HepG2 (cell line): ENCODE measurements around the gene MAFF. TPM values are rescaled to one million over a fixed set of nuclear protein-coding genes. Genes with fewer than 3 reads are reported as not detected.
"Not testable (repeated sequence)": the region's sequence is repeated elsewhere in the genome, so short reads cannot be mapped to it uniquely, and the experiment has no call there.

ENCODE experiments used
- ATAC-seq: fragments of 200-7000 bp; cut with Tn5 transposase; 3 replicates; pipeline ENCODE4 v1.9.1; 2020; ENCODE audit warnings: mild to moderate bottlenecking, moderate library complexity
- BruUV-seq: library from RNA; stranded (reverse); fragments of 400-500 nt; replicated peaks from 2 replicates; lab custom pipeline; 2021; lab: Mats Ljungman, UMichigan
- CTCF ChIA-PET: fragments of 300-600 bp; formaldehyde crosslinking; extraction: SDS; loops from one replicate; lab custom pipeline; 2021; ENCODE audit warnings: low total read pairs, inconsistent platforms, low intra/inter-chr PET ratio; lab: Yijun Ruan, JAX
- POLR2A ChIA-PET: fragments of 350-600 bp; sonication (Branson Sonifier 250); formaldehyde crosslinking; loops from one replicate; lab custom pipeline; 2020; ENCODE audit warnings: antibody characterized with exemption, inconsistent platforms; lab: Yijun Ruan, JAX
- DNase-seq: peaks from one replicate; pipeline ENCODE4 v3.0.0-alpha.2; 2015; ENCODE audit warnings: low spot score
- FAIRE-seq: peaks from 3 replicates; lab custom pipeline; 2011; peaks lifted over from hg19 to GRCh38; lab: Jason Lieb, UNC
- H2AFZ ChIP-seq: one replicate; pipeline ENCODE4 v1.6.1; 2011; ENCODE audit warnings: low read length, inconsistent platforms
- H3K27ac ChIP-seq: fragments of 300-600 bp; 3 replicates; pipeline ENCODE4 v1.8.0; 2011; ENCODE audit warnings: mixed run types, mild to moderate bottlenecking, mixed read lengths, low read length, inconsistent platforms; ENCODE audit not compliant: insufficient read depth; ENCODE audit errors: extremely low read length
- H3K27me3 ChIP-seq, 2 experiments: fragments of 200-600 bp in 1 of 2; 2 replicates in 1 of 2; 3 replicates in 1 of 2; pipeline versions ENCODE4 v1.6.0 to v1.8.0; 2011; ENCODE audit warnings: low read length in 2 of 2, mild to moderate bottlenecking in 2 of 2, moderate library complexity in 2 of 2, inconsistent platforms in 1 of 2; ENCODE audit not compliant: insufficient read depth in 2 of 2, control insufficient read depth in 1 of 2
- H3K36me3 ChIP-seq, 2 experiments: fragments of 200-600 bp in 1 of 2; replicated peaks in 1 of 2; 2 replicates in 1 of 2; 3 replicates in 1 of 2; pipeline versions ENCODE4 v1.5.1 to v1.8.0; 2011; ENCODE audit warnings: low read length in 2 of 2, inconsistent platforms in 1 of 2; ENCODE audit not compliant: insufficient read depth in 2 of 2, control insufficient read depth in 1 of 2
- H3K4me1 ChIP-seq: 2 replicates; pipeline ENCODE4 v1.5.1; 2012; ENCODE audit warnings: low read length, inconsistent platforms; ENCODE audit not compliant: insufficient read depth
- H3K4me2 ChIP-seq: 2 replicates; pipeline ENCODE4 v1.6.0; 2011; ENCODE audit warnings: low read depth, low read length, inconsistent platforms
- H3K4me3 ChIP-seq, 3 experiments: fragments of 200-600 bp in 1 of 3; sonication (generic), shearing (Covaris generic) in 1 of 3; replicated peaks in 1 of 3; 2 replicates each; pipeline ENCODE4 v1.5.1; 2011 to 2016; ENCODE audit warnings: low read length in 3 of 3, inconsistent platforms in 2 of 3, low read depth in 2 of 3, mild to moderate bottlenecking in 2 of 3, control low read depth in 1 of 3, mixed read lengths in 1 of 3; ENCODE audit not compliant: insufficient read depth in 1 of 3
- H3K79me2 ChIP-seq: one replicate; pipeline ENCODE4 v1.6.1; 2011; ENCODE audit warnings: low read length, inconsistent platforms; ENCODE audit not compliant: insufficient read depth
- H3K9ac ChIP-seq: 2 replicates; pipeline ENCODE4 v1.6.0; 2011; ENCODE audit warnings: mild to moderate bottlenecking, low read depth, low read length, inconsistent platforms; ENCODE audit not compliant: insufficient read depth
- H3K9me3 ChIP-seq: 2 replicates; pipeline ENCODE4 v1.5.1; 2012; ENCODE audit warnings: mild to moderate bottlenecking, low read length
- H4K20me1 ChIP-seq: 2 replicates; pipeline ENCODE4 v1.6.0; 2011; ENCODE audit warnings: inconsistent platforms, mild to moderate bottlenecking, low read length, moderate library complexity; ENCODE audit not compliant: insufficient read depth
- HNF4G ChIP-seq, 2 experiments: sonication (generic) in 1 of 2; formaldehyde crosslinking in 1 of 2; IDR thresholded peaks; 2 replicates each; pipeline versions ENCODE4 v1.4.0 to v1.6.1; 2011 to 2020; ENCODE audit warnings: borderline replicate concordance in 2 of 2, low read depth in 2 of 2, mild to moderate bottlenecking in 2 of 2, low read length in 1 of 2, missing genetic modification reagents in 1 of 2, moderate library complexity in 1 of 2
- HNRNPL ChIP-seq: fragments of 200-400 bp; formaldehyde crosslinking; IDR thresholded peaks from 2 replicates; pipeline ENCODE4 v1.6.1; 2017; ENCODE audit warnings: mild to moderate bottlenecking, low read depth, low read length
- SOX13 ChIP-seq, 3 experiments: fragments of 450-650 bp in 1 of 3; sonication (generic) in 1 of 3; formaldehyde crosslinking in 1 of 3; IDR thresholded peaks in 2 of 3; conservative IDR thresholded peaks in 1 of 3; 2 replicates each; pipeline versions ENCODE4 v1.5.0 to v1.6.1; 2016 to 2020; ENCODE audit warnings: antibody characterized with exemption in 1 of 3, mild to moderate bottlenecking in 1 of 3, missing compliant biosample characterization in 1 of 3, missing genetic modification reagents in 1 of 3, moderate library complexity in 1 of 3
- STAG1 ChIP-seq: sonication (generic); formaldehyde crosslinking; IDR thresholded peaks from 2 replicates; pipeline ENCODE4 v1.4.0; 2020; ENCODE audit warnings: missing genetic modification reagents
- TP53 ChIP-seq: sonication (generic); formaldehyde crosslinking; conservative IDR thresholded peaks from 2 replicates; pipeline ENCODE4 v1.4.0; 2020; ENCODE audit warnings: missing genetic modification reagents
- ZFX ChIP-seq: sonication (generic); formaldehyde crosslinking; IDR thresholded peaks from 2 replicates; pipeline ENCODE4 v1.4.0; 2020; ENCODE audit warnings: mild to moderate bottlenecking, low read depth, missing genetic modification reagents, moderate library complexity
- ZNF703 ChIP-seq: sonication (generic); formaldehyde crosslinking; IDR thresholded peaks from 2 replicates; pipeline ENCODE4 v1.5.1; 2020; ENCODE audit warnings: missing genetic modification reagents, mild to moderate bottlenecking, moderate library complexity, borderline replicate concordance
- WGBS: methylation state at CpG from one replicate; pipeline ENCODE4 v1.1.6; 2017; ENCODE audit warnings: low lambda C conversion rate; 5-methylcytosine and 5-hydroxymethylcytosine counted together
- in situ Hi-C: cut with HindIII; loops from 2 replicates; pipeline ENCODE4 v1.10.0; 2017; ENCODE audit warnings: low pct_unique_long_range_greater_than_20kb; ENCODE audit not compliant: extremely low pct_ligation_motif_present
- intact Hi-C: fragments of 100-400 bp; cut with micrococcal nuclease; formaldehyde crosslinking; loops from one replicate; pipeline ENCODE4 v1.10.0; 2022; ENCODE audit not compliant: unreplicated experiment
- polyA plus RNA-seq, 8 experiments: library from polyadenylated mRNA; depleted of rRNA in 3 of 8; stranded (reverse) in 7 of 8; unstranded in 1 of 8; fragments of >200 nt; fragmentation: Illumina TruSeq in 4 of 8; extraction: Trizol in 4 of 8; gene quantifications; 2 replicates each; pipeline versions ENCODE4 v1.2.1 to v1.2.3, GENCODE V29; 2011 to 2016; ENCODE audit warnings: low read depth in 4 of 8, missing spikeins in 1 of 8, mixed read lengths in 1 of 8; ENCODE audit not compliant: insufficient read depth in 1 of 8
- total RNA-seq, 5 experiments: library from RNA; depleted of rRNA; stranded (reverse); fragments of >200 nt; fragmentation: Illumina TruSeq; extraction: Trizol; gene quantifications; 2 replicates each; pipeline ENCODE4 v1.2.3, GENCODE V29; 2016; ENCODE audit warnings: low read depth in 1 of 5
- TF ChIP-seq, protein P1 (sequence below): sonication (generic); formaldehyde crosslinking; IDR thresholded peaks from 2 replicates; pipeline ENCODE4 v1.9.0; 2022; ENCODE audit warnings: missing genetic modification reagents, mild to moderate bottlenecking, borderline replicate concordance
- TF ChIP-seq, protein P2 (sequence below): sonication (generic); formaldehyde crosslinking; IDR thresholded peaks from 2 replicates; pipeline ENCODE4 v1.5.1; 2020; ENCODE audit warnings: mild to moderate bottlenecking, missing genetic modification reagents, moderate library complexity

Gene MAFF
- total and polyA plus RNA-seq, 2 of the 13 experiments (the other 11 are each of a cell fraction or from before 2014, with no cell fraction given) = 5.4 to 14.3 TPM

DNA sequence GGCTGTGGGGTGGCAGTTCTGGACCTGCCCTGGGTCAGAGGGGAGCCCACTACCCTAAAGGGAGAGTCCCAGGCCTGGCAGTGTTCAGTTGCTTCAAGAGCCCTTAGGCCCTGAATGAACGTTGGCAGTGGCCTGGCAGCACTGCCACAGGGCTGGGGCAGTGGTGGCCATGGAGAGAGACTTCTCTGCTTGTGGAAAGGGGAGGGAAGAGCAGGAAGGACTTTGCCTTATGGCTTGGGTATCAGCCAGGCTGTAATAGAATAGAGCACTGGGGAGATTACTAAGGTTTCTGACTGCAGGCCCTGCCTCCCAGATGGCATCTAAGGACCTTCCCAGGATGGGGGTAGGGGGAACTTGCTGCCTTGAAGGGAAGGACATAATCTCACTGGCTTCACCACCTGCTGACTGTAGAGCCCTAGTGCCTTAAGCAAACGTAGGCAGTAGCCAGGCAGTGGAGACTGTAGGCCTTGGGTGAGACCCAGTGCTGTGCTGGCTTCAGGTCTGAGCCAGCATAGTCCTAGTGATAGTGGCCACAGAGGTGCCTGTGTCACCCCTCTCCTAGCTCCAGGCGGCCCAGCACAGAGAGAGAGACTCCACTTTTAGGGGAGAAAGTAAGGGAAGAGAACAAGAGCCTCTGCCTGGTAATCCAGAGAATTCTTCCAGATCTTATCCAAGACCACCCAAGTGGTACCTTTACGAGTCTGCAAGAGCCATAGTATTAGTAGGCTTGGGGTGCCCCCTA, 47.8 kb upstream of the MAFF start (continued):
- TF ChIP-seq, protein P1, sequence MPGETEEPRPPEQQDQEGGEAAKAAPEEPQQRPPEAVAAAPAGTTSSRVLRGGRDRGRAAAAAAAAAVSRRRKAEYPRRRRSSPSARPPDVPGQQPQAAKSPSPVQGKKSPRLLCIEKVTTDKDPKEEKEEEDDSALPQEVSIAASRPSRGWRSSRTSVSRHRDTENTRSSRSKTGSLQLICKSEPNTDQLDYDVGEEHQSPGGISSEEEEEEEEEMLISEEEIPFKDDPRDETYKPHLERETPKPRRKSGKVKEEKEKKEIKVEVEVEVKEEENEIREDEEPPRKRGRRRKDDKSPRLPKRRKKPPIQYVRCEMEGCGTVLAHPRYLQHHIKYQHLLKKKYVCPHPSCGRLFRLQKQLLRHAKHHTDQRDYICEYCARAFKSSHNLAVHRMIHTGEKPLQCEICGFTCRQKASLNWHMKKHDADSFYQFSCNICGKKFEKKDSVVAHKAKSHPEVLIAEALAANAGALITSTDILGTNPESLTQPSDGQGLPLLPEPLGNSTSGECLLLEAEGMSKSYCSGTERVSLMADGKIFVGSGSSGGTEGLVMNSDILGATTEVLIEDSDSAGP (CRISPR knock-in tag) = 0 out of 2 replicates have a peak, but pooled peaks have one; percentile 18
- TF ChIP-seq TP53 (CRISPR knock-in tag) = no peak
- peak; percentile 75 for TF ChIP-seq HNRNPL
- TF ChIP-seq HNF4G (IDR thresholded peaks at IDR 0.05; ENCODE audit: borderline replicate concordance, low read depth, low read length) = 0 out of 2 replicates have a peak, but pooled peaks have one; percentile 12
- TF ChIP-seq HNF4G (CRISPR knock-in tag; IDR thresholded peaks at IDR 0.05; ENCODE audit: borderline replicate concordance, low read depth) = no peak
- peak; percentile 46 for TF ChIP-seq STAG1
- TF ChIP-seq SOX13 (IDR thresholded peaks at IDR 0.05) = no peak
- TF ChIP-seq SOX13 (CRISPR knock-in tag; conservative IDR thresholded peaks at IDR 0.05 in 1 of 2, IDR thresholded peaks at IDR 0.05 in 1 of 2) = no peak
- TF ChIP-seq, protein P2, sequence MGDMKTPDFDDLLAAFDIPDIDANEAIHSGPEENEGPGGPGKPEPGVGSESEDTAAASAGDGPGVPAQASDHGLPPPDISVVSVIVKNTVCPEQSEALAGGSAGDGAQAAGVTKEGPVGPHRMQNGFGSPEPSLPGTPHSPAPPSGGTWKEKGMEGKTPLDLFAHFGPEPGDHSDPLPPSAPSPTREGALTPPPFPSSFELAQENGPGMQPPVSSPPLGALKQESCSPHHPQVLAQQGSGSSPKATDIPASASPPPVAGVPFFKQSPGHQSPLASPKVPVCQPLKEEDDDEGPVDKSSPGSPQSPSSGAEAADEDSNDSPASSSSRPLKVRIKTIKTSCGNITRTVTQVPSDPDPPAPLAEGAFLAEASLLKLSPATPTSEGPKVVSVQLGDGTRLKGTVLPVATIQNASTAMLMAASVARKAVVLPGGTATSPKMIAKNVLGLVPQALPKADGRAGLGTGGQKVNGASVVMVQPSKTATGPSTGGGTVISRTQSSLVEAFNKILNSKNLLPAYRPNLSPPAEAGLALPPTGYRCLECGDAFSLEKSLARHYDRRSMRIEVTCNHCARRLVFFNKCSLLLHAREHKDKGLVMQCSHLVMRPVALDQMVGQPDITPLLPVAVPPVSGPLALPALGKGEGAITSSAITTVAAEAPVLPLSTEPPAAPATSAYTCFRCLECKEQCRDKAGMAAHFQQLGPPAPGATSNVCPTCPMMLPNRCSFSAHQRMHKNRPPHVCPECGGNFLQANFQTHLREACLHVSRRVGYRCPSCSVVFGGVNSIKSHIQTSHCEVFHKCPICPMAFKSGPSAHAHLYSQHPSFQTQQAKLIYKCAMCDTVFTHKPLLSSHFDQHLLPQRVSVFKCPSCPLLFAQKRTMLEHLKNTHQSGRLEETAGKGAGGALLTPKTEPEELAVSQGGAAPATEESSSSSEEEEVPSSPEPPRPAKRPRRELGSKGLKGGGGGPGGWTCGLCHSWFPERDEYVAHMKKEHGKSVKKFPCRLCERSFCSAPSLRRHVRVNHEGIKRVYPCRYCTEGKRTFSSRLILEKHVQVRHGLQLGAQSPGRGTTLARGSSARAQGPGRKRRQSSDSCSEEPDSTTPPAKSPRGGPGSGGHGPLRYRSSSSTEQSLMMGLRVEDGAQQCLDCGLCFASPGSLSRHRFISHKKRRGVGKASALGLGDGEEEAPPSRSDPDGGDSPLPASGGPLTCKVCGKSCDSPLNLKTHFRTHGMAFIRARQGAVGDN (CRISPR knock-in tag) = peak; percentile 41; the same call in 1 of the 2 replicates
- no peak for TF ChIP-seq ZNF703
- TF ChIP-seq ZFX (CRISPR knock-in tag) = peak; percentile 24; the same call in 1 of the 2 replicates

DNA sequence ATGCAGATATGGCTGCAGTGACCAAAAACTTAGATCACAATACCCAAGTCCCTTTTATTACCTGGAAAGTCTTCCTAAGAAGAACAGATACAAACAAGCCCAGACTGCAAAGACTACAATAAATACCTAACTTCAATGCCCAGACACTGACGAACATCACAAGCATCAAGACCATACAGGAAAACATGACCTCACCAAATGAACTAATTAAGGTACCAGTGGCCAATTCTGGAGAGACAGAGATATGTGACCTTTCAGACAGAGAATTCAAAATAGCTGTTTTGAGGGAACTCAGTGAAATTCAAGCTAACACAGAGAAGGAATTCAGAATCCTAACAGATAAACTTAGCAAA, 47.3 kb upstream of the MAFF start:
- CTCF ChIA-PET = interaction anchor here (1.4 kb wide), 1 partner anchor 102 kb away, joined by 5 read pairs; no protein-coding TSS in a partner anchor

More for the DNA sequence above, 47.3 kb upstream of the MAFF start:
- H3K27ac ChIP-seq, in situ Hi-C loops, H3K27me3 ChIP-seq, H2AFZ ChIP-seq, intact Hi-C loops, H3K36me3 ChIP-seq, ATAC-seq, H3K79me2 ChIP-seq, H4K20me1 ChIP-seq, H3K9me3 ChIP-seq, DNase-seq, FAIRE-seq, POLR2A ChIA-PET, BruUV-seq, H3K9ac ChIP-seq, H3K4me3 ChIP-seq, H3K4me2 ChIP-seq: not testable (repeated sequence)
- peaks cover 30% of the 10 kb centered on the region for H3K4me1 ChIP-seq
- 57% methylated on average over 1 of the region's 1 CpG for WGBS
